K562 (cell line): Measurements from ENCODE around the gene PIGQ. TPM values are rescaled to one million over a fixed set of nuclear protein-coding genes. Genes with fewer than 3 reads are reported as not detected.

Experiments used
- ATF6 ChIP-seq: sonication (generic); formaldehyde crosslinking; IDR thresholded peaks from 2 replicates; pipeline ENCODE4 v1.4.0; 2020; ENCODE audit warnings: mild to moderate bottlenecking, missing genetic modification reagents
- HMG20A ChIP-seq: fragments of 450-650 bp; formaldehyde crosslinking; conservative IDR thresholded peaks from 2 replicates; pipeline ENCODE4 v1.4.0; 2020; ENCODE audit warnings: mild to moderate bottlenecking, mixed read lengths
- KDM5B ChIP-seq: fragments of 200-600 bp; sonication (generic); IDR thresholded peaks from 2 replicates; pipeline ENCODE4 v1.6.1; 2012; ENCODE audit warnings: low read depth, mild to moderate bottlenecking, moderate library complexity, low read length, control low read depth, inconsistent platforms; ENCODE audit not compliant: insufficient replicate concordance
- L3MBTL2 ChIP-seq: fragments of 450-650 bp; IDR thresholded peaks from 2 replicates; pipeline ENCODE4 v1.6.1; 2016; ENCODE audit warnings: mild to moderate bottlenecking, moderate library complexity
- NR1H2 ChIP-seq: sonication (generic); formaldehyde crosslinking; IDR thresholded peaks from 2 replicates; pipeline ENCODE4 v1.4.0; 2020; ENCODE audit warnings: mild to moderate bottlenecking, missing genetic modification reagents
- PCBP1 ChIP-seq: fragments of 200-400 bp; formaldehyde crosslinking; IDR thresholded peaks from 2 replicates; pipeline ENCODE4 v1.6.1; 2018; ENCODE audit warnings: mild to moderate bottlenecking, low read depth, low read length; ENCODE audit not compliant: poor library complexity, severe bottlenecking
- RBFOX2 ChIP-seq: fragments of 200-400 bp; formaldehyde crosslinking; IDR thresholded peaks from 2 replicates; pipeline ENCODE4 v1.6.1; 2017; ENCODE audit warnings: low read depth, mild to moderate bottlenecking, low read length, moderate library complexity
- SRSF1 ChIP-seq: fragments of 200-400 bp; formaldehyde crosslinking; IDR thresholded peaks from 2 replicates; pipeline ENCODE4 v1.6.1; 2017; ENCODE audit warnings: mild to moderate bottlenecking, low read depth, low read length, moderate library complexity
- TARDBP ChIP-seq: fragments of 450-650 bp; IDR thresholded peaks from 2 replicates; pipeline ENCODE4 v1.6.1; 2016
- ZBTB1 ChIP-seq: sonication (generic); formaldehyde crosslinking; IDR thresholded peaks from 2 replicates; pipeline ENCODE4 v1.8.1; 2023; ENCODE audit warnings: missing genetic modification reagents, low read depth, mild to moderate bottlenecking, borderline replicate concordance
- ZBTB7A ChIP-seq: IDR thresholded peaks from 2 replicates; pipeline ENCODE4 v1.6.1; 2011; ENCODE audit warnings: low read depth, mild to moderate bottlenecking, low read length, moderate library complexity, borderline replicate concordance; ENCODE audit not compliant: control insufficient read depth
- ZNF24 ChIP-seq: fragments of 450-650 bp; IDR thresholded peaks from 2 replicates; pipeline ENCODE4 v1.6.1; 2016
- ZSCAN29 ChIP-seq: fragments of 450-650 bp; IDR thresholded peaks from 2 replicates; pipeline ENCODE4 v1.6.1; 2017
- polyA plus RNA-seq, 8 experiments: library from polyadenylated mRNA; depleted of rRNA in 4 of 8; stranded (reverse) in 5 of 8; unstranded in 3 of 8; fragments of >200 nt; fragmentation: Nextera tagmentation in 2 of 8; fragmentation: Illumina TruSeq in 1 of 8; extraction: Ambion mirVana in 2 of 8; extraction: Trizol in 1 of 8; gene quantifications; 2 replicates each; pipeline versions ENCODE4 v1.2.1 to v1.2.3, GENCODE V29; 2011 to 2014; ENCODE audit warnings: inconsistent platforms in 1 of 8, missing spikeins in 1 of 8
- total RNA-seq, 7 experiments: library from RNA; depleted of rRNA in 6 of 7; stranded (reverse); fragments of >200 nt in 6 of 7; fragmentation: Illumina TruSeq in 2 of 7; extraction: Trizol in 2 of 7; gene quantifications; 2 replicates each; pipeline versions ENCODE4 v1.2.1 to v1.2.3, GENCODE V29; 2011 to 2021; ENCODE audit warnings: low replicate concordance in 1 of 7
- TF ChIP-seq, protein P1 (sequence below): fragments of 250-450 bp; sonication (Bioruptor Pico); IDR thresholded peaks from 2 replicates; pipeline ENCODE4 v1.4.0; 2020
- TF ChIP-seq, protein P2 (sequence below): sonication (generic); formaldehyde crosslinking; IDR thresholded peaks from 2 replicates; pipeline ENCODE4 v1.8.0; 2022; ENCODE audit warnings: mild to moderate bottlenecking, missing genetic modification reagents
- TF ChIP-seq, protein P3 (sequence below), 2 experiments: IDR thresholded peaks; 2 replicates each; pipeline ENCODE4 v1.6.1; 2011; ENCODE audit warnings: borderline replicate concordance in 1 of 2, control low read depth in 1 of 2, low read depth in 1 of 2, low read length in 1 of 2, mild to moderate bottlenecking in 1 of 2, mixed read lengths in 1 of 2, moderate library complexity in 1 of 2; ENCODE audit not compliant: insufficient read depth in 1 of 2, insufficient read length in 1 of 2, poor library complexity in 1 of 2, severe bottlenecking in 1 of 2; ENCODE audit errors: extremely low read depth in 1 of 2

The PIGQ gene
- total and polyA plus RNA-seq, 9 of the 15 experiments (the other 6 are each of a cell fraction or from before 2014, with no cell fraction given), result 0.20 to 49.6 (median 11.7) TPM

GRCh38 chr16:588889-589657, 19.3 kb downstream of the PIGQ start (continued):
- peak; percentile 52 for TF ChIP-seq KDM5B
- peak; percentile 18; the same call in 1 of the 2 replicates for TF ChIP-seq ZBTB7A
- peak; percentile 75 for TF ChIP-seq L3MBTL2
- TF ChIP-seq, protein P1, sequence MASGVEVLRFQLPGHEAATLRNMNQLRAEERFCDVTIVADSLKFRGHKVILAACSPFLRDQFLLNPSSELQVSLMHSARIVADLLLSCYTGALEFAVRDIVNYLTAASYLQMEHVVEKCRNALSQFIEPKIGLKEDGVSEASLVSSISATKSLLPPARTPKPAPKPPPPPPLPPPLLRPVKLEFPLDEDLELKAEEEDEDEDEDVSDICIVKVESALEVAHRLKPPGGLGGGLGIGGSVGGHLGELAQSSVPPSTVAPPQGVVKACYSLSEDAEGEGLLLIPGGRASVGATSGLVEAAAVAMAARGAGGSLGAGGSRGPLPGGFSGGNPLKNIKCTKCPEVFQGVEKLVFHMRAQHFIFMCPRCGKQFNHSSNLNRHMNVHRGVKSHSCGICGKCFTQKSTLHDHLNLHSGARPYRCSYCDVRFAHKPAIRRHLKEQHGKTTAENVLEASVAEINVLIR (CRISPR knock-in tag), result 0 out of 2 replicates have a peak, but pooled peaks have one; percentile 4
- TF ChIP-seq, protein P2, sequence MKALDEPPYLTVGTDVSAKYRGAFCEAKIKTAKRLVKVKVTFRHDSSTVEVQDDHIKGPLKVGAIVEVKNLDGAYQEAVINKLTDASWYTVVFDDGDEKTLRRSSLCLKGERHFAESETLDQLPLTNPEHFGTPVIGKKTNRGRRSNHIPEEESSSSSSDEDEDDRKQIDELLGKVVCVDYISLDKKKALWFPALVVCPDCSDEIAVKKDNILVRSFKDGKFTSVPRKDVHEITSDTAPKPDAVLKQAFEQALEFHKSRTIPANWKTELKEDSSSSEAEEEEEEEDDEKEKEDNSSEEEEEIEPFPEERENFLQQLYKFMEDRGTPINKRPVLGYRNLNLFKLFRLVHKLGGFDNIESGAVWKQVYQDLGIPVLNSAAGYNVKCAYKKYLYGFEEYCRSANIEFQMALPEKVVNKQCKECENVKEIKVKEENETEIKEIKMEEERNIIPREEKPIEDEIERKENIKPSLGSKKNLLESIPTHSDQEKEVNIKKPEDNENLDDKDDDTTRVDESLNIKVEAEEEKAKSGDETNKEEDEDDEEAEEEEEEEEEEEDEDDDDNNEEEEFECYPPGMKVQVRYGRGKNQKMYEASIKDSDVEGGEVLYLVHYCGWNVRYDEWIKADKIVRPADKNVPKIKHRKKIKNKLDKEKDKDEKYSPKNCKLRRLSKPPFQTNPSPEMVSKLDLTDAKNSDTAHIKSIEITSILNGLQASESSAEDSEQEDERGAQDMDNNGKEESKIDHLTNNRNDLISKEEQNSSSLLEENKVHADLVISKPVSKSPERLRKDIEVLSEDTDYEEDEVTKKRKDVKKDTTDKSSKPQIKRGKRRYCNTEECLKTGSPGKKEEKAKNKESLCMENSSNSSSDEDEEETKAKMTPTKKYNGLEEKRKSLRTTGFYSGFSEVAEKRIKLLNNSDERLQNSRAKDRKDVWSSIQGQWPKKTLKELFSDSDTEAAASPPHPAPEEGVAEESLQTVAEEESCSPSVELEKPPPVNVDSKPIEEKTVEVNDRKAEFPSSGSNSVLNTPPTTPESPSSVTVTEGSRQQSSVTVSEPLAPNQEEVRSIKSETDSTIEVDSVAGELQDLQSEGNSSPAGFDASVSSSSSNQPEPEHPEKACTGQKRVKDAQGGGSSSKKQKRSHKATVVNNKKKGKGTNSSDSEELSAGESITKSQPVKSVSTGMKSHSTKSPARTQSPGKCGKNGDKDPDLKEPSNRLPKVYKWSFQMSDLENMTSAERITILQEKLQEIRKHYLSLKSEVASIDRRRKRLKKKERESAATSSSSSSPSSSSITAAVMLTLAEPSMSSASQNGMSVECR (CRISPR knock-in tag), result peak; percentile 69; the same call in 1 of the 2 replicates
- TF ChIP-seq RBFOX2, result peak; percentile 97
- peak; percentile 45; the same call in 1 of the 2 replicates for TF ChIP-seq ZBTB1
- peak; percentile 69 for TF ChIP-seq TARDBP
- no peak for TF ChIP-seq SRSF1
- TF ChIP-seq ZNF24, result peak; percentile 68
- TF ChIP-seq HMG20A (CRISPR knock-in tag), result no peak
- TF ChIP-seq ZSCAN29, result no peak
- TF ChIP-seq ATF6 (CRISPR knock-in tag), result peak; percentile 27; the same call in 1 of the 2 replicates
- TF ChIP-seq, protein P3, sequence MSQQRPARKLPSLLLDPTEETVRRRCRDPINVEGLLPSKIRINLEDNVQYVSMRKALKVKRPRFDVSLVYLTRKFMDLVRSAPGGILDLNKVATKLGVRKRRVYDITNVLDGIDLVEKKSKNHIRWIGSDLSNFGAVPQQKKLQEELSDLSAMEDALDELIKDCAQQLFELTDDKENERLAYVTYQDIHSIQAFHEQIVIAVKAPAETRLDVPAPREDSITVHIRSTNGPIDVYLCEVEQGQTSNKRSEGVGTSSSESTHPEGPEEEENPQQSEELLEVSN (IDR thresholded peaks at IDR 0.05; ENCODE audit: borderline replicate concordance in 1 of 2, extremely low read depth in 1 of 2, insufficient read depth in 1 of 2, insufficient read length in 1 of 2, low read depth in 1 of 2, low read length in 1 of 2, poor library complexity in 1 of 2, severe bottlenecking in 1 of 2), result peak in 1 of 2 experiments; percentile 64
- TF ChIP-seq PCBP1, result peak; percentile 86
- TF ChIP-seq NR1H2 (CRISPR knock-in tag), result no peak
